Stimulated activated CD8-positive, alpha-beta memory T cell treated with anti-CD3 and anti-CD28 coated beads, Interleukin-12 subunit alpha, Interleukin-12 subunit beta, amount 100 ng/mL, for 24 hours (primary cell): ENCODE data around the gene UIMC1.
"Not testable (repeated sequence)": the region's sequence is repeated elsewhere in the genome, so short reads cannot be mapped to it uniquely, and the experiment has no call there.

Experiments used
- DNase-seq: peaks from one replicate; pipeline ENCODE4 v3.0.0-alpha.2; 2020; ENCODE audit errors: extremely low read depth

UIMC1 gene

DNA sequence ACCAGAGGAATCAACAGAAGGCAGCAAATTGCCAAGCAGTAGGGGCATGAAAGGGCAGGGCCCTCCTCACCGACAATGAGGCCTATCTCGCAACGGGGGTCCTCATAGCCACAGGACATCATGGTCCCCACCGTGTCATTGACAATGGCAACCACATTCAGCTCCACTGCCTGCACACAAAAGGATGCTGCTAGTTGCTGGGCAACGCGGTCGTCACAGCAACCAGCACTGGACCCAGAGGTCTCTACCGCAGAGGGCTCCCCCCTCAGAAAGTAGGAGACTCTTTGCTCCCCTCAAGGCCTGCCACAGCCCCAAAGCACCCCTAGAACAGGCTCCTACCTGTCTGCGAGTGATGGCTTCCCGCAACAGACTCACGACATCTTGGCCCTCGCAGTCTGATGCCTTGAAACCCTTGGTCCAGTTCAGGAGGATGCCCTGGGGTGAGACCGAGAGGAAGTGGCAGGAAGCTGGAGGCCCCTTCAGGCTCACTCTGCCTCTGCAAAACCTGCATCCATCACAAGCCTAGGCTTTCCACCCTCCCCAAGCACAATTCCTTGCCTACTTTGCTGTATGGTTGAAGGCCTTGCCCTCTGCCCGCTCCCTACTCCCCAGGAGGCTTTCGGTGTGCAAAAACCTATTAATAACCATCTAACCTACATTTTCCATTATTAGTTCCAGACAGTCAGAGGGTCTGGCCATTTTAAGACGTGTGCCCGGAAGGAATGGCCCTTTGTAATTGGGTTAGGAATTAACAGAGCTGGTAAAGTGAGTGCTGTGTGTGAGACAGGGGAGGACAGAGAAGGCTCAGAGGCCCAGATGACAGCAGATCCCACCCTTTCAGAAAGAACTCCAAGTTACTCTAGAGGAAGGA, 122.6 kb downstream of the UIMC1 start:
- DNase-seq: no peak

DNA sequence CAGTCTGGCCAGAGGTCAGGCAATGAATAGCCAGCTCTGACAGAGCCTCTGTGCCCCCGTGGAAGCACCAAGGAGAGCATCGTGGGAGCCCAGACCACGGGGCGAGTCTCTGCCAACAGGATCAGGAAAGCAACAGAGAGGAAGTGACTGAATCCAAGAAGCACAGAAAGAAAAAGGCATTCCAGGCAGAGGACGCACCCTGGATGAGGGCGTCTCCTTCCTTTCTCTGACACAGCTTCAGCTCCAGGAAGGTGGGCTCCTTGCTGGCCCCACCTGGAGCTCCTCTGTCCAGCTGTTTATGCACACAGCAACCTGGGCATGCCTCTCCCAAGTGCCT, 124.0 kb downstream of the UIMC1 start:
- no peak for DNase-seq

DNA sequence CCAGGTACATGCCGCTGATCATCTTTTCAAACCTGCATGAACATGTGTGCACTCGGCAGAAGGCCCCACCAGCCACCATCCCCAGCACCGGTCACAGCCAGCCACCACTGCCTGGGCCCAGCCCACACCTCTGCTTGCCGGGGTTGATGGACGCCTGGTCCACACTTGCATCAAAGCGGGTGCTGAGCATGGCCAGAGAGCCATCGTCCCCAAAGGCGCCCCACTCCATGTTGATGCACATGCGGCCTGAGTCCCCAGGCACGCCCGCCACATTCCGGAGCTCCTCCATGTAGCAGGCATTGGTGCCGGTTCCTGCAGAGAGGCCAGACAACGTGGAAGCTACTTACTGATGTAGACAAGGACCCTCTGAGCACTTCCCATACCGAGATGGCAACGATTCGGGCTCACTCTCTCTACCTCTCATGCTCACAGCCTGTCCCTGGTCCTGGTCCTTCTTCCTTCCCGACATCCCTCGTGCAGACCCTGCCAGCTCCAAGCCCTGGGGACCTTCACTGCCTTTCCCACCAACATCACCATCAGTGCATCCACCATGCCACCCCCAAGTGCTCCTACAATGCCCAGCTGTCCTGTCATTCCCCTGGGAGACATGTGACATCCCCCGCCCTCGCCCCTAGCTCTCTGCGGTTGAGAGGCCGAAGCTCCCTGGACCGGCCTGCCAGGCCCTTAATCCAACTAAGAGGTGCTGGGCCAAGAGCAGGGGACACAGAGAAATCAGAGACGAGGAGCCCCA, 124.6 kb downstream of the UIMC1 start:
- DNase-seq: no peak

DNA sequence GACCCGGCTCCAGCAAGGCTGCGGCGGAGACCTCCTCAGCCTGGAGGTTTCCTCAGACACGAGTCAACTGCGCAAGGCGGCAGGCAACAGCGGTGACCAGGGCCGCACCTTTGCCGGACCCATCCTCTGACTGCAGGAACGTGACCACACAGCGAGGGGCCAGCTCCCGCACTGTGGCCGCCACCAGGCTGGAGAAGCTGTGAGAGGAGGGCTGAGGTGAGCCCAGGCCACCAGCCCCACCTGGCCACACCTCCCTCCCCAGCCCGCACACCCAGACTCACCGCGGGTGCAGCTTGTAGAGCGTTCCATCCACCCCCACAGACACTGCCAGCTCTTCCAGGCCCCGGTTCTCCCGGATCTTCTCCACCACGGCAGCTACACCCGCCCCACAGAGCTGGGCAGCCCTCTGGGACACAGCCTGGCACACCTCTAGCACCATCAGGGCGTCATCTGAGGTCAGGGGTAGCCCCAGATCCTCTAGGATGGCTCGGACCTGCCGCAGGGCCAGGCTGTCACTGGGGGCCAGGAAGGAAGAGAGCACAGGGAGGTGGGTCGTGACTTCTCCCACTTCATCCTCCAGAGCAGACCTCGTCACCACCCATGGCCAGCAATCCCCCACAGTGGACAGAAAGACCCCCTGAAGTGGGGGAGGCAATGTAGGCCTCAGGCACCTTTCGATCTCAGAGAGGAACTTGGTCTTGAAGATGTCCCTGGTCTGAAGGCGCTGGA, 125.4 kb downstream of the UIMC1 start:
- DNase-seq: no peak

DNA sequence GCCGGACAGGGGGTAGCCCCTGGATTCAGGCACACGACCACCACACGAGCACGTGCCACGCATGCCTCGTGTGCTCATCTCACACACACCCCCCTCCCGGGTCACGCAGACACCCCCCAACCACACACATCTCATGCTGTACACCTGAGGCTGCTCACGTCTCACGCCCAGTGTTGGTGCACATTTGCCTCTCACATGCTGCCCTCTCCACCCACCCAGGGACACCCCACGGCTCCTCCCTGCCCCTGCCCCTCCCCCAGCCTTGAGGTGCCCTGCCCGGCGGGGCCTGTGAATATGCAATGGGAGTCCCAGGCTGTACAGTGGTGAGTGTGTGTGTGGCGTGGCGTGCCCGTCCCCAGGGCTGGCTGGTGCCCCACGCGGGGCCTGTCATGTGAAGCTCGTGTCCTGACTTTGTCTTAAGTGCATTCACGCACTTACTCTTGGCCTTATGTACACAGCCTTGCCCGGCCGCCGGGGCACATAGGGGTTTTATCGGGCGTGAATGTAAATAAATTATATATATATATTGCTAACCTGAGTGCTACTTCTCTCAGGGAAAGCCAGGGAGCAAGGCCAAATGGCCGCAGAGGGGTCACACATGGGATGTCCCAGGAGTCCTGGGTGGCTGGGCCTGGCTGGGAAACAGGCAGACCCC, 126.1 kb downstream of the UIMC1 start:
- no peak for DNase-seq

DNA sequence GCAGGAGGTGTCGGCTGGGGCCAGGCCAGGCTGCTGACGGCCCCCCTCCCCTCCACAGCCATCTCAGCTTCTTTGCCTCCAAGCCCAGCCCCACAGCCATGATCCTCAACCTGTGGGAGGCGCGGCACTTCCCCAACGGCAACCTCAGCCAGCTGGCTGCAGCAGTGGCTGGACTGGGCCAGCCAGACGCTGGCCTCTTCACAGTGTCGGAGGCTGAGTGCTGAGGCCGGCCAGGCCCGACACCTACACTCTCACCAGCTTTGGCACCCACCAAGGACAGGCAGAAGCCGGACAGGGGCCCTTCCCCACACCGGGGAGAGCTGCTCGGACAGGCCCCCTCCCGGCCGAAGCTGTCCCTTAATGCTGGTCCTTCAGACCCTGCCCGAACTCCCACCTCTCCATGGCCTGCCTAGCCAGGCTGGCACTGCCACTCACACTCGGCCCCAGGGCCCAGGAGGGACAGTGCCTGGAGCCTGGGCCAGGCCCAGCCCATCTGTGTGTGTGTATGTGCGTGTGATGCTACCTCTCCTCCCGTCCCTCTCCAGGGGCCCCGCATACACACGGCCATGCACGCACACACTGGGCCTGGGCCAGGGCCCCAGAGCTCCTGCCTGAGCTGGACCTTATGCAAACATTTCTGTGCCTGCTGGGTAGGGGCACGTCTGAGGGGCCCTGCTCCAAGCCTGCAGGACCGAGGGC, 126.8 kb downstream of the UIMC1 start:
- DNase-seq: no peak

DNA sequence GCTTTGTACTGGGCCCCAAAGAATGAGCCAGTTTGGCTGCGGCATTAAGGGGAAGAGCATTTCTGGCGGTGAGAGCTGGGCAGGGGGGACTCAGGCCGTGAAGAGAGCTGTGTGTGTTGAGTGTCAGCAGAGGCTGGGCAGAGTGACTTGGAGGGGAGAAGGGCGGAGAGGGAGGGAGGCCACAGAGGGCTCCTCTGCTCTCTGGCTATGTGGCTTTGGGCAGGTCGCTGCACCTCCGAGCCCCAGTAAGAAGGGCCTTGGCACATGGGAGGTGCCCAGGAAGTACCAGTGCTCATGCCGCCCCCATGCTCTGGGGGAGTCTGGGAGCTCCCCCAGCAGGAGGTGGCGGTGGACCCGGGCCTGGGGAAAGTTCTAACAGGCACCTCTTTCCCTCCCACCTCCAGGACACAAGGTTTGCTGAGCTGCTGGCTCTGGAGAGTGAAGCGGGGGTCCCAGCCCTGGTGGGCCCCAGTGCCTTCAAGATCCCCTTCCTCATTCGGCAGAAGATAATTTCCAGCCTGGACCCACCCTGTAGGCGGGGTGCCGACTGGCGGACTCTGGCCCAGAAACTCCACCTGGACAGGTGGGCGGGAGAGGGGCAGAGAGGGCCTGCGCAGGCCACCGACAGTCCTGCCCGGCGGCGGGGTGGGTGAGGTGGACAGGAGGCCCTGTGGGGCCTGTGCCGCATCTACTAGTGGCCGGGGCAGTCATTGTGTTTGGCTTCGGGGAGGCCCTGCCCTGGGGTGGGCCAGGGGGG, 127.5 kb downstream of the UIMC1 start:
- DNase-seq: no peak

DNA sequence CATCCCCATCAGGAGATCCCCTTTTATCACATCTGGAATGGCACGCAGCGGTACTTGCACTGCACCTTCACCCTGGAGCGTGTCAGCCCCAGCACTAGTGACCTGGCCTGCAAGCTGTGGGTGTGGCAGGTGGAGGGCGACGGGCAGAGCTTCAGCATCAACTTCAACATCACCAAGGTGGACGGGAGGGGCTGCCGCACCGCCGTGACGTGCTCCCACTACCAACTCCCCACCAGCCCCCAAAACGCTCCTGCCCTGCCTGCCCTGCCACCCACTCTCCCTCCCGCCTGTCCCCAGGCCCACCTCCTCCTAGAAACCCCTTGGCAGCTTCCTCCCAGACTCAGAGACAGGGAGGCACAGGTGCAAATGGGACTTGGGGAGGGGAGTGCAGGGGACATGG, 128.1 kb downstream of the UIMC1 start:
- no peak for DNase-seq

DNA sequence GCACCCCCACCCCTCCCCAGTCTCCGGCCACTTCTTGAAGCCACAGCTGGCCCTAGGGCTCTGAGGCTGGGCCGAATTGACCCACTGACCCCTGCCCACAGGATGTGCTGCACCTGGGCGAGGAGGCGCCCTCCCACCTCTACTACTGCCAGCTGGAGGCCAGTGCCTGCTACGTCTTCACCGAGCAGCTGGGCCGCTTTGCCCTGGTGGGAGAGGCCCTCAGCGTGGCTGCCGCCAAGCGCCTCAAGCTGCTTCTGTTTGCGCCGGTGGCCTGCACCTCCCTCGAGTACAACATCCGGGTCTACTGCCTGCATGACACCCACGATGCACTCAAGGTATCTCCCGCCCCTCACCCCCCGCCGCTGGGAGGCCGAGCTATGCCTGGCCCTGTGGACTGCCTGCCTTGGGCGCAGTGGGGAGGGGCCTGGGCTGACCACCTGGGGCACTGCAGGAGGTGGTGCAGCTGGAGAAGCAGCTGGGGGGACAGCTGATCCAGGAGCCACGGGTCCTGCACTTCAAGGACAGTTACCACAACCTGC, 128.7 kb downstream of the UIMC1 start:
- no peak for DNase-seq

DNA sequence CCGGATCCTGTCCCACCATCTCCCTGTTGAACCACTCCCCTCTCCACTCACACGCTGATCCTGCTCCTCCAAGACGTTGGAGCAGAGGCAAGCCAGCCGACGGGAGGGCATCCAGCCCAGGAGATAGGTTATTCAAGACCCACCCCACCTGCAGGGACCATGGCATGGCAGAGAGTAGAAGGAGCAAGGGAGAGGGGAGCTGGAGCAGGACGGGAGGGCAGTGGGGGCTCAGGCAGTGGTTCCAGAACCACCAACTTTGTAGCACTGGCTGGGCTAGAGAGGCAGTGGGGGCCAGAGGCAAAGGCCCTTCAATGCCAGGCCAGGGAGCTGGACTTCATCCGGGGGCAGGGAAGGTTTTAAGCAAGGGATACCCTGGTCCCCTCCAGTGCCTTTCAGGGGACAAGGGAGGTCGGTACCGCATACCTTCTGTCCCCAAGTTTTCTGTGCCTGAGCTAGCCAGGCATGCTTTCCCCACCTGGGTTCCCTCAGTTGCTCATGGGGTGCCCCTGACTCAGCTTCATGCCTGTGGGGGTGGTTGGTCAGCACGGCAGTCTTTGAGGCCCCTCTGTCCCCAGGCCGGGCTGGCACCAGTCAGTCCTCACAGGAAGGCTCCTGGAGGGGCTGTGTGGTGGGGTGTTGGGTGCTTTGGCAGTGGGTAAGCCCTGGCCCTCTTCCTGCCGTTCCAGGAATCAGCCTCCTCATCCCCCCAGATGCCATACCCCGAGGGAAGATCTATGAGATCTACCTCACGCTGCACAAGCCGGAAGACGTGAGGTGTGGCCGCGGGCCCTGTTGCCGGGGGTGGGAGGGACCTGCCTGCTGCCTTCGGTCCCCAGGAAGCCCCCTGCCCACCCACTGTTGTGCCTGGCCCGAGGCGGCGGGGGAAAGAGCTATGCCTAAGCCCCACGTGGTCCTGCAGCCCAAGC, 129.8 kb downstream of the UIMC1 start:
- no peak for DNase-seq

DNA sequence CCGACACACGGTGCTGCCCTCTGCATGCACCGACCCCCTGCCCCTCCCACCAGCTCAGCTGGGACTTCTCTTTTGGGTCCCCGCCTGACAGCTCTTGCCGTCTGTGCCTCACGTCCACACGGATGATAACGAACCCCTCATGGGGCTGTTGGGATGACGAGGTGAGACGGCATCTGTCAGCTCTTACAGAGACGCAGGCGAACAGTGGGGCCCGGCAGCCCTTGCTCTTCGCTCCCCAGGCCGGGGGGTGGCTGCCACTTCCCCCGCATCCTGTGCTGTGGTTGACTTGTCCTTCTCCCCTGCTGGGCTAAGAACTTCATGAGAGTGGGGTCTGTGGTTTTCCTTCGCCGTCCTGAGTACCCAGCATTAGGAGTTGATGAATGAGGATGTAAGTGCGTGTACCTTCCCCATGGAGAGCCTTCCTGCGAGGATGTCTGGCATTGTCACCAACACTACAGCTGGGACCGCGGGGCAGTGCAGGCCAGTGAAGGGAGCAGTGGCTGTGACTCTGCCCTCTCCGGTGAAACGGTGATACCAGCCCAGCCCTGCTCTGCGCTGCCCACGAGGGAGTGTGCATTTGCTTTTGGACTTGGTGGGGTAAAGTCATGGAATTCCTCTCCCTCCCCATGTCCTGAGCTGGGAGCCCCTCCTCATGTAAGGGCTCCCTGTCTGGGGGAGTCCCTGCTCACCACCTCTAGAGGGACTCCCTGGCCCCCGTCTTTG, 130.6 kb downstream of the UIMC1 start:
- no peak for DNase-seq

DNA sequence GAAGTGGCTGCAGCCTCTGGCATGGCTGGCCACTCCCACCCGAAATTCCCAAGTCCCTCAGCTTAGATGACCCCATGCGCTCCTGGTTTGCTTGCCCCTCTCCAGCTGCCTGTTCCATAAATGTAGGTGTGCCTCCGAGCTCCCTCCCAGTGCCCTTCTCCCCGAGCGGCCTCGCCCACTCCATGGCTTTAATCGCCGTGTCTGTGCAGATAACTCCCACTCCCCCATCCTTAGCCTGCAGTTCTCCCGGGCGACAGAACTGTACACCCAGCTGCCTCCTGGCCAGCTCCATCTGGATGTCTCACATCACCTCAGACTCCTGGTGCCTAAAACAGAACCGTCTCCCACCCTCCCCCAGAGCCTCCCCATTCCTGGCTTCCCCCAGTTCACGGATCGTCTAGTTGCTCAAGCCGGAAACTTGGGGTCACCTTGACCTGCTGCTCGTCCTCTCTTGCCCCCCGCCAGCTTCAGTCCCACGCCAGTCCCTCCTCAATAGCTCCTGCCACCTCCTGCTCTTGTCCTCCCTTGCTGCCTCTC, 131.5 kb downstream of the UIMC1 start:
- no peak for DNase-seq

DNA sequence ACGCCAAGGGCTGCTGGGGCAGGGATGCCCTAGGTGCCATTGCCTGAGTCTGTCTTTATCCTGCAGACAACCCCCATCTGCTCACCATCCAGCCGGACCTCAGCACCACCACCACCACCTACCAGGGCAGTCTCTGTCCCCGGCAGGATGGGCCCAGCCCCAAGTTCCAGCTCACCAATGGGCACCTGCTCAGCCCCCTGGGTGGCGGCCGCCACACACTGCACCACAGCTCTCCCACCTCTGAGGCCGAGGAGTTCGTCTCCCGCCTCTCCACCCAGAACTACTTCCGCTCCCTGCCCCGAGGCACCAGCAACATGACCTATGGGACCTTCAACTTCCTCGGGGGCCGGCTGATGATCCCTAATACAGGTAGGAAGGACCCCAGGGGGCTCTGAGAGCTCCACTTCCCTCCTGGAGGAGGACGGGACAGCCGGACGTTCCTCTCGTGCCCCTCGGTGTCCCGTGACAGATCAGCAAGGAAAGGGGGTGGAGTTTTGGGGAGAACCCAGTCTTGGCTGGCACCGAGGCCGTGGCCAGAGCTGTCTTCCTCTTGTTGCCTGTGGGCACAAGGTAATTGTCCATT, 132.3 kb downstream of the UIMC1 start:
- DNase-seq: no peak

DNA sequence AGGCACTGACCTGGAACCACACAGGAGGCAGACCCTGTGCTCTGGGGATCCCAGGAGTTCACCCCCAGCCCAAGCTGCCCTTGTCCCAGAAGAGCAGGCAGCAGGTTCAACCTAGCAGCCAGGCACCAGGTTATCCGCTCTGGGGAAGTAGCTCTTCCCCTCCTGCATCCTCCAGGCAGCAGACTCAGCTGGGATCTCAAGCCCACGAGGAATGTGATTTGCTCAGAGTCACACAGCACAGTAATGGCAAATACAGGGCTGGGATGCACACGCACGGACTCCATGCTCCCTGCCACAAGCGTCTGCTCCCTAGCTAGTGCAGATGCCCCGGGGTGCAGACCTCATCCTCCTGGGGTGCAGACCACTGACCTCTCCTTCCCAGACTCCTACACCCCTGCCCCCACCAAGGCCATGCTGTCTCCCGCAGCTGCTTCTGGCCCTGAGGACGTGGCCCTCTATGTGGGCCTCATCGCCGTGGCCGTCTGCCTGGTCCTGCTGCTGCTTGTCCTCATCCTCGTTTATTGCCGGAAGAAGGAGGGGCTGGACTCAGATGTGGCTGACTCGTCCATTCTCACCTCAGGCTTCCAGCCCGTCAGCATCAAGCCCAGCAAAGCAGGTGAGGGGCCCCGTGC, 132.9 kb downstream of the UIMC1 start:
- no peak for DNase-seq

DNA sequence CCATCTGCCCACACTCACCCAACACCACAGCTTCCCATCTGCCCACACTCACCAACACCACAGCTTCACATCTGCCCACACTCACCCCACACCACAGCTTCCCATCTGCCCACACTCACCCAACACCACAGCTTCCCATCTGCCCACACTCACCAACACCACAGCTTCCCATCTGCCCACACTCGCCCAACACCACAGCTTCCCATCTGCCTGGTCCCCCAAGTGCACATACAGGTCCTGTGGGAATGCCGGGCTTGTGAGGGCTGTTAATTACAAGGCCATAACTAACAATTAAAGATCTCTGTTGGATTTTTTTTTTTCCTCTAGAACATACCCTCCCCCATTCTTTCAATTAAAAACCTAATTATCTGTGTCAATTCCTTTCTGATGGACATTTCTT, 133.6 kb downstream of the UIMC1 start:
- DNase-seq: not testable (repeated sequence)

DNA sequence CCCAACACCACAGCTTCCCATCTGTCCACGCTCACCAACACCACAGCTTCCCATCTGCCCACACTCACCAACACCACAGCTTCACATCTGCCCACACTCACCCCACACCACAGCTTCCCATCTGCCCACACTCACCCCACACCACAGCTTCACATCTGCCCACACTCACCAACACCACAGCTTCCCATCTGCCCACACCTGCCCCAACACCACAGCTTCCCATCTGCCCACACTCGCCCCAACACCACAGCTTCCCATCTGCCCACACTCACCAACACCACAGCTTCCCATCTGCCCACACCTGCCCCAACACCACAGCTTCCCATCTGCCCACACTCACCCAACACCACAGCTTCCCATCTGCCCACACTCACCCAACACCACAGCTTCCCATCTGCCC, 134.0 kb downstream of the UIMC1 start:
- DNase-seq: not testable (repeated sequence)

DNA sequence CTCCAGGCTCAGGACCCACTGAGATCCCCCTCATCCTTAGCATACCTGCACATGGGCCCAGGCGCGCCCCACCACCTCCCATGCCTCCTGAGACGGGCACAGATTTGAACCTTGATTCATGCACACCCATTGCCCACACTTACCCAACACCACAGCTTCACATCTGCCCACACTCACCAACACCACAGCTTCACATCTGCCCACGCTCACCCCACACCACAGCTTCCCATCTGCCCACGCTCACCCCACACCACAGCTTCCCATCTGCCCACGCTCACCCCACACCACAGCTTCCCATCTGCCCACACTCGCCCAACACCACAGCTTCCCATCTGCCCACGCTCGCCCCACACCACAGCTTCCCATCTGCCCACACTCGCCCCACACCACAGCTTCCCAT, 135.9 kb downstream of the UIMC1 start:
- DNase-seq: not testable (repeated sequence)
